K562 (cell line): ENCODE measurements around the gene DVL3. TPM values are rescaled to one million over a fixed set of nuclear protein-coding genes. Genes with fewer than 3 reads are reported as not detected.
"Not testable (repeated sequence)": the region's sequence is repeated elsewhere in the genome, so short reads cannot be mapped to it uniquely, and the experiment has no call there.

Experiments used
- ATAC-seq: fragments of 200-7000 bp; cut with Tn5 transposase; 3 replicates; pipeline ENCODE4 v1.9.1; 2020; ENCODE audit warnings: moderate library complexity
- BruUV-seq: library from RNA; stranded (reverse); fragments of 400-500 nt; replicated peaks from 2 replicates; lab custom pipeline; 2021; lab: Mats Ljungman, UMichigan
- CTCF ChIA-PET: fragments of 300-600 bp; formaldehyde crosslinking; extraction: SDS; loops from one replicate; lab custom pipeline; 2021; ENCODE audit warnings: low intra/inter-chr PET ratio; lab: Yijun Ruan, JAX
- POLR2A ChIA-PET: fragments of 300-600, 350-650 bp; sonication (Branson Sonifier 250); formaldehyde crosslinking; extraction: SDS; loops from one replicate; lab custom pipeline; 2021; ENCODE audit warnings: antibody characterized with exemption, inconsistent platforms; lab: Yijun Ruan, JAX
- DNase-seq, 4 experiments: peaks; one replicate each; pipeline versions ENCODE4 v3.0.0 to v3.0.0-alpha.2; 2011 to 2018; ENCODE audit warnings: low spot score in 3 of 4, mixed read lengths in 3 of 4; ENCODE audit errors: extremely low read depth in 1 of 4
- FAIRE-seq: peaks from 2 replicates; lab custom pipeline; 2011; peaks lifted over from hg19 to GRCh38; lab: Jason Lieb, UNC
- H2AFZ ChIP-seq: 2 replicates; pipeline ENCODE4 v1.6.0; 2011; ENCODE audit warnings: low read depth, low read length, control low read depth, inconsistent platforms
- H3K27ac ChIP-seq: fragments of 200-600 bp; 3 replicates; pipeline ENCODE4 v1.8.0; 2011; ENCODE audit warnings: low read depth, mild to moderate bottlenecking, control low read depth, inconsistent platforms, low read length, moderate library complexity, mixed read lengths; ENCODE audit errors: extremely low read depth
- H3K27me3 ChIP-seq, 2 experiments: fragments of 300-600 bp in 1 of 2; 2 replicates in 1 of 2; 3 replicates in 1 of 2; pipeline versions ENCODE4 v1.6.0 to v1.8.0; 2011; ENCODE audit warnings: inconsistent platforms in 2 of 2, low read length in 2 of 2, mild to moderate bottlenecking in 1 of 2, mixed read lengths in 1 of 2, moderate library complexity in 1 of 2; ENCODE audit not compliant: control insufficient read depth in 2 of 2, insufficient read depth in 2 of 2
- H3K36me3 ChIP-seq: fragments of 300-600 bp; 3 replicates; pipeline ENCODE4 v1.8.0; 2011; ENCODE audit warnings: mild to moderate bottlenecking, low read length, inconsistent platforms; ENCODE audit not compliant: control insufficient read depth, insufficient read depth
- H3K4me1 ChIP-seq, 2 experiments: fragments of 200-600 bp in 1 of 2; replicated peaks in 1 of 2; 2 replicates in 1 of 2; 3 replicates in 1 of 2; pipeline versions ENCODE4 v1.5.1 to v1.8.0; 2011; ENCODE audit warnings: inconsistent platforms in 2 of 2, low read length in 2 of 2, mild to moderate bottlenecking in 1 of 2, mixed read lengths in 1 of 2, moderate library complexity in 1 of 2; ENCODE audit not compliant: control insufficient read depth in 2 of 2, insufficient read depth in 2 of 2
- H3K4me2 ChIP-seq: 2 replicates; pipeline ENCODE4 v1.6.1; 2011; ENCODE audit warnings: low read length, control low read depth, inconsistent platforms, mixed read lengths; ENCODE audit not compliant: insufficient read depth
- H3K4me3 ChIP-seq: fragments of 200-600 bp; sonication (generic), shearing (Covaris generic); 2 replicates; pipeline ENCODE4 v1.5.1; 2016; ENCODE audit warnings: control low read depth, inconsistent platforms
- H3K79me2 ChIP-seq: fragments of 200-600 bp; 3 replicates; pipeline ENCODE4 v1.8.0; 2011; ENCODE audit warnings: low read length, inconsistent platforms; ENCODE audit not compliant: control insufficient read depth, insufficient read depth
- H3K9ac ChIP-seq, 2 experiments: 2 replicates each; pipeline versions ENCODE4 v1.6.0 to v1.6.1; 2011; ENCODE audit warnings: low read depth in 2 of 2, low read length in 2 of 2, control low read depth in 1 of 2, inconsistent platforms in 1 of 2, mild to moderate bottlenecking in 1 of 2, mixed read lengths in 1 of 2; ENCODE audit not compliant: insufficient read depth in 1 of 2
- H3K9me1 ChIP-seq: one replicate; pipeline ENCODE4 v1.6.0; 2011; ENCODE audit warnings: inconsistent platforms, mild to moderate bottlenecking, low read length, moderate library complexity; ENCODE audit not compliant: control insufficient read depth, insufficient read depth
- H3K9me3 ChIP-seq: replicated peaks from 2 replicates; pipeline ENCODE4 v1.5.1; 2011; ENCODE audit warnings: low read depth, low read length, inconsistent platforms; ENCODE audit not compliant: control insufficient read depth, insufficient read depth
- H4K20me1 ChIP-seq: replicated peaks from 2 replicates; pipeline ENCODE4 v1.6.1; 2011; ENCODE audit warnings: low read length, inconsistent platforms, mixed read lengths; ENCODE audit not compliant: control insufficient read depth, insufficient read depth
- MAFG ChIP-seq: fragments of 450-650 bp; conservative IDR thresholded peaks from 2 replicates; pipeline ENCODE4 v1.6.1; 2016; ENCODE audit warnings: missing genetic modification characterization, missing compliant biosample characterization
- RFX1 ChIP-seq: fragments of 450-650 bp; IDR thresholded peaks from 2 replicates; pipeline ENCODE4 v1.6.1; 2016; ENCODE audit warnings: mild to moderate bottlenecking, moderate library complexity
- WGBS: fragments of 100-300 bp; shearing (Covaris generic); methylation state at CpG from one replicate; pipeline ENCODE4 v1.1.6; 2016; ENCODE audit warnings: low coverage, mixed read lengths; ENCODE audit not compliant: insufficient coverage; ENCODE audit errors: missing lambda C conversion rate; 5-methylcytosine and 5-hydroxymethylcytosine counted together
- in situ Hi-C: fragments of 300-500 bp; cut with MboI; formaldehyde crosslinking; loops from 4 replicates; pipeline ENCODE4 v1.15.0; 2018; ENCODE audit warnings: inconsistent platforms, mixed read lengths
- intact Hi-C: fragments of 100-400 bp; cut with micrococcal nuclease; formaldehyde crosslinking; loops from 2 replicates; pipeline ENCODE4 v1.14.2; 2022
- polyA plus RNA-seq, 8 experiments: library from polyadenylated mRNA; depleted of rRNA in 4 of 8; stranded (reverse) in 5 of 8; unstranded in 3 of 8; fragments of >200 nt; fragmentation: Nextera tagmentation in 2 of 8; fragmentation: Illumina TruSeq in 1 of 8; extraction: Ambion mirVana in 2 of 8; extraction: Trizol in 1 of 8; gene quantifications; 2 replicates each; pipeline versions ENCODE4 v1.2.1 to v1.2.3, GENCODE V29; 2011 to 2014; ENCODE audit warnings: inconsistent platforms in 1 of 8, missing spikeins in 1 of 8
- total RNA-seq, 7 experiments: library from RNA; depleted of rRNA in 6 of 7; stranded (reverse); fragments of >200 nt in 6 of 7; fragmentation: Illumina TruSeq in 2 of 7; extraction: Trizol in 2 of 7; gene quantifications; 2 replicates each; pipeline versions ENCODE4 v1.2.1 to v1.2.3, GENCODE V29; 2011 to 2021; ENCODE audit warnings: low replicate concordance in 1 of 7

DVL3 gene
- total and polyA plus RNA-seq, 9 of the 15 experiments (the other 6 are each of a cell fraction or from before 2014, with no cell fraction given) = 3.1 to 57.9 (median 20.1) TPM

GRCh38 chr3:184160456-184160855 lies 5.3 kb downstream of the DVL3 start (continued):
- TF ChIP-seq RFX1 = no peak
- TF ChIP-seq MAFG (tag) = no peak

DNA sequence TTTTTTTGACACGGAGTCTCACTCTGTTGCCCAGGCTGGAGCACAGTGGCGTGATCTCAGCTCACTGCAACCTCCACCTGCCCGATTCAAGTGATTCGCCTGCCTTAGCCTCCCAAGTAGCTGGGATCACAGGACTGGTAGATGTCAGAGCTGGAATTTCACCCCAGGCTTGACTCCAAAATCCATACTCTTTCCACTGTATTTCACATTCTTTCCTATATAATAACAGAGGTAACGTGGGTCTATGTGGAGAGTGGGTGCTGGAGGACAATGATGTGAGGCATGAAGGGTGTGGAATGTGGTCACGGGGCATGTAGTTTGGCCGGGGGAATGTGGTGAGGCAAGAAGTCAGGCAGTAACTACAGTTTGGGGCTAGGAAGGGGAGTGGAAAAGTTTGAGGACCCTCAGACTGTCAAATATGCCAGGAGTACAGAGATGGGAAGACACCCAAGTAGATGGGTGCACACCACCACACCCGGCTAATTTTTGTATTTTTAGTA lies 7.4 kb downstream of the DVL3 start:
- H3K27ac ChIP-seq, H3K9ac ChIP-seq, H3K4me2 ChIP-seq, H2AFZ ChIP-seq, in situ Hi-C loops, H3K9me3 ChIP-seq, intact Hi-C loops, H3K9me1 ChIP-seq, H4K20me1 ChIP-seq, H3K4me3 ChIP-seq, CTCF ChIA-PET, ATAC-seq, BruUV-seq, H3K27me3 ChIP-seq, DNase-seq: not testable (repeated sequence)
- Histone ChIP-seq H3K79me2 (peaks cover 33% of the 10 kb centered on the region), H3K4me1 (peaks cover 8 to 13% of the 10 kb centered on the region in 2 experiments; a peak in 4 of 5 replicates), H3K36me3 (peaks cover 62% of the 10 kb centered on the region; the same call in 2 of the 3 replicates)
- FAIRE-seq = peak; percentile 89
- 65% methylated on average over 8 of the region's 8 CpGs for WGBS
- POLR2A ChIA-PET = interaction anchor here (1.4 kb wide), 1 partner anchor 8 kb away, joined by 5 read pairs; no protein-coding TSS in a partner anchor
